GM21381 (cell line): Measurements from ENCODE around the gene MAN2A1.
A peak's percentile ranks its signal among the peaks of the same experiment; 100 is the strongest.

Source experiments
- ATAC-seq: cut with Tn5 transposase; IDR thresholded peaks from one replicate; pipeline ENCODE4 v1.9.1; 2021; ENCODE audit warnings: mild to moderate bottlenecking, moderate library complexity; ENCODE audit not compliant: unreplicated experiment

Gene MAN2A1

GRCh38 chr5:109678447-109678846, 11.3 kb upstream of the MAN2A1 start:
- ATAC-seq: no peak

- no peak for ATAC-seq
Measured at GRCh38 chr5:109681763-109682162, 8.0 kb upstream of the MAN2A1 start.

- no peak for ATAC-seq
Measured at GRCh38 chr5:109682383-109682782, 7.3 kb upstream of the MAN2A1 start.

GRCh38 chr5:109685916-109686315, 3.8 kb upstream of the MAN2A1 start:
- no peak for ATAC-seq

- ATAC-seq: no peak
Measured at GRCh38 chr5:109688630-109688969, 1.1 kb upstream of the MAN2A1 start.

- ATAC-seq: peak; percentile 74
Measured at GRCh38 chr5:109688970-109689739, 572 bp upstream of the MAN2A1 start.

- peak; percentile 10 for ATAC-seq
Measured at GRCh38 chr5:109690242-109690974, 681 bp downstream of the MAN2A1 start.

GRCh38 chr5:109690975-109691574, 1.3 kb downstream of the MAN2A1 start:
- ATAC-seq: no peak

- ATAC-seq: no peak
Measured at GRCh38 chr5:109691996-109692395, 2.3 kb downstream of the MAN2A1 start.

- ATAC-seq: no peak
Measured at GRCh38 chr5:109692852-109693251, 3.1 kb downstream of the MAN2A1 start.

GRCh38 chr5:109693535-109694400, 4.0 kb downstream of the MAN2A1 start:
- ATAC-seq: no peak

- ATAC-seq: no peak
Measured at GRCh38 chr5:109694451-109694891, 4.7 kb downstream of the MAN2A1 start.

- peak; percentile 58 for ATAC-seq
Measured at GRCh38 chr5:109695005-109695926, 5.5 kb downstream of the MAN2A1 start.

GRCh38 chr5:109697339-109697738, 7.6 kb downstream of the MAN2A1 start:
- ATAC-seq: no peak

GRCh38 chr5:109700516-109701153, 10.9 kb downstream of the MAN2A1 start:
- no peak for ATAC-seq

GRCh38 chr5:109701252-109701651, 11.5 kb downstream of the MAN2A1 start:
- ATAC-seq: no peak

GRCh38 chr5:109701792-109702191, 12.1 kb downstream of the MAN2A1 start:
- ATAC-seq: no peak

GRCh38 chr5:109703166-109703565, 13.4 kb downstream of the MAN2A1 start:
- no peak for ATAC-seq

GRCh38 chr5:109703829-109704228, 14.1 kb downstream of the MAN2A1 start:
- no peak for ATAC-seq
